Activated naive CD4-positive, alpha-beta T cell treated with anti-CD3 and anti-CD28 coated beads, Interleukin-2, amount 50 U/mL, for 16 hours (primary cell): ENCODE results near the gene FGF11.

Experiments used
- DNase-seq: peaks from one replicate; pipeline ENCODE4 v3.0.0-alpha.2; 2020

FGF11 gene

GRCh38 chr17:7408863-7409262, 30.4 kb upstream of the FGF11 start:
- DNase-seq: no peak

- DNase-seq: no peak
Measured at GRCh38 chr17:7409716-7410115, 29.6 kb upstream of the FGF11 start.

- DNase-seq: no peak
Measured at GRCh38 chr17:7410634-7411426, 28.5 kb upstream of the FGF11 start.

GRCh38 chr17:7411427-7411750, 27.9 kb upstream of the FGF11 start:
- no peak for DNase-seq

GRCh38 chr17:7413346-7413985, 25.8 kb upstream of the FGF11 start:
- DNase-seq: no peak

GRCh38 chr17:7414837-7415236, 24.5 kb upstream of the FGF11 start:
- no peak for DNase-seq

GRCh38 chr17:7415784-7416183, 23.5 kb upstream of the FGF11 start:
- no peak for DNase-seq

GRCh38 chr17:7416323-7416722, 23.0 kb upstream of the FGF11 start:
- no peak for DNase-seq

- DNase-seq: no peak
Measured at GRCh38 chr17:7417056-7417655, 22.2 kb upstream of the FGF11 start.

- DNase-seq: no peak
Measured at GRCh38 chr17:7418472-7419152, 20.7 kb upstream of the FGF11 start.

GRCh38 chr17:7419819-7420610, 19.3 kb upstream of the FGF11 start, which contains the start of gene SPEM1:
Gene SPEM1, plus strand, starts transcription at chr17:7420324. Its CDS starts 61 bp downstream, at chr17:7420385.
- DNase-seq: no peak

- DNase-seq: no peak
Measured at GRCh38 chr17:7421186-7421585, 18.1 kb upstream of the FGF11 start.

- no peak for DNase-seq
Measured at GRCh38 chr17:7423679-7424078, 15.6 kb upstream of the FGF11 start.

- no peak for DNase-seq
Measured at GRCh38 chr17:7425316-7425715, 14.0 kb upstream of the FGF11 start, which contains the start of gene SPEM2. Gene SPEM2, plus strand, starts transcription at chr17:7425616. Its CDS starts 73 bp downstream, at chr17:7425689.

- no peak for DNase-seq
Measured at GRCh38 chr17:7425756-7426155, 13.6 kb upstream of the FGF11 start.

GRCh38 chr17:7426203-7426863, 13.0 kb upstream of the FGF11 start:
- DNase-seq: no peak

- DNase-seq: no peak
Measured at GRCh38 chr17:7426896-7427489, 12.3 kb upstream of the FGF11 start.

GRCh38 chr17:7427549-7427948, 11.8 kb upstream of the FGF11 start:
- DNase-seq: no peak

GRCh38 chr17:7428557-7428956, 10.8 kb upstream of the FGF11 start, which contains the start of gene SPEM3:
Gene SPEM3, plus strand, starts transcription at chr17:7428857. Its CDS starts 46 bp downstream, at chr17:7428903.
- DNase-seq: no peak

- DNase-seq: no peak
Measured at GRCh38 chr17:7429722-7430121, 9.6 kb upstream of the FGF11 start.

- DNase-seq: no peak
Measured at GRCh38 chr17:7431231-7431630, 8.1 kb upstream of the FGF11 start.

- no peak for DNase-seq
Measured at GRCh38 chr17:7432296-7432695, 7.0 kb upstream of the FGF11 start.
